WTC11 (cell line): Measurements from ENCODE around the gene GPR158.

Experiments used
- E2F1 ChIP-seq: sonication (generic); formaldehyde crosslinking; IDR thresholded peaks from 2 replicates; pipeline ENCODE4 v1.8.0; 2022; ENCODE audit warnings: mild to moderate bottlenecking, missing genetic modification reagents
- FOXK1 ChIP-seq: sonication (generic); formaldehyde crosslinking; IDR thresholded peaks from 2 replicates; pipeline ENCODE4 v1.8.0; 2022; ENCODE audit warnings: mild to moderate bottlenecking, moderate library complexity, missing genetic modification reagents
- KAT7 ChIP-seq: sonication (generic); formaldehyde crosslinking; IDR thresholded peaks from 2 replicates; pipeline ENCODE4 v1.8.1; 2023; ENCODE audit warnings: missing genetic modification reagents, mild to moderate bottlenecking, borderline replicate concordance
- MLX ChIP-seq: sonication (generic); formaldehyde crosslinking; IDR thresholded peaks from 2 replicates; pipeline ENCODE4 v1.8.1; 2023; ENCODE audit warnings: mild to moderate bottlenecking, missing genetic modification reagents, moderate library complexity
- MXD4 ChIP-seq: fragments of 250-450 bp; sonication (Bioruptor Pico); IDR thresholded peaks from 2 replicates; pipeline ENCODE4 v1.8.0; 2021; ENCODE audit warnings: mild to moderate bottlenecking, moderate library complexity, borderline replicate concordance
- NFYB ChIP-seq: sonication (generic); formaldehyde crosslinking; conservative IDR thresholded peaks from 2 replicates; pipeline ENCODE4 v1.8.0; 2022; ENCODE audit warnings: low read depth, missing genetic modification reagents
- SP1 ChIP-seq: sonication (generic); formaldehyde crosslinking; conservative IDR thresholded peaks from 2 replicates; pipeline ENCODE4 v1.8.1; 2022; ENCODE audit warnings: missing genetic modification reagents
- ZNF232 ChIP-seq: sonication (generic); formaldehyde crosslinking; IDR thresholded peaks from 2 replicates; pipeline ENCODE4 v1.8.0; 2022; ENCODE audit warnings: mild to moderate bottlenecking, missing genetic modification reagents
- TF ChIP-seq, protein P1 (sequence below): fragments of 200-600 bp; IDR thresholded peaks from 2 replicates; pipeline ENCODE4 v1.8.0; 2022; ENCODE audit warnings: antibody characterized with exemption
- TF ChIP-seq, protein P2 (sequence below): sonication (generic); formaldehyde crosslinking; IDR thresholded peaks from 2 replicates; pipeline ENCODE4 v1.8.1; 2022; ENCODE audit warnings: missing genetic modification reagents, borderline replicate concordance
- TF ChIP-seq, protein P3 (sequence below): sonication (generic); formaldehyde crosslinking; IDR thresholded peaks from 2 replicates; pipeline ENCODE4 v1.8.1; 2023; ENCODE audit warnings: mild to moderate bottlenecking, missing genetic modification reagents, moderate library complexity
- TF ChIP-seq, protein P4 (sequence below): sonication (generic); formaldehyde crosslinking; IDR thresholded peaks from 2 replicates; pipeline ENCODE4 v1.8.0; 2022; ENCODE audit warnings: mild to moderate bottlenecking, missing genetic modification reagents

- TF ChIP-seq, protein P1, sequence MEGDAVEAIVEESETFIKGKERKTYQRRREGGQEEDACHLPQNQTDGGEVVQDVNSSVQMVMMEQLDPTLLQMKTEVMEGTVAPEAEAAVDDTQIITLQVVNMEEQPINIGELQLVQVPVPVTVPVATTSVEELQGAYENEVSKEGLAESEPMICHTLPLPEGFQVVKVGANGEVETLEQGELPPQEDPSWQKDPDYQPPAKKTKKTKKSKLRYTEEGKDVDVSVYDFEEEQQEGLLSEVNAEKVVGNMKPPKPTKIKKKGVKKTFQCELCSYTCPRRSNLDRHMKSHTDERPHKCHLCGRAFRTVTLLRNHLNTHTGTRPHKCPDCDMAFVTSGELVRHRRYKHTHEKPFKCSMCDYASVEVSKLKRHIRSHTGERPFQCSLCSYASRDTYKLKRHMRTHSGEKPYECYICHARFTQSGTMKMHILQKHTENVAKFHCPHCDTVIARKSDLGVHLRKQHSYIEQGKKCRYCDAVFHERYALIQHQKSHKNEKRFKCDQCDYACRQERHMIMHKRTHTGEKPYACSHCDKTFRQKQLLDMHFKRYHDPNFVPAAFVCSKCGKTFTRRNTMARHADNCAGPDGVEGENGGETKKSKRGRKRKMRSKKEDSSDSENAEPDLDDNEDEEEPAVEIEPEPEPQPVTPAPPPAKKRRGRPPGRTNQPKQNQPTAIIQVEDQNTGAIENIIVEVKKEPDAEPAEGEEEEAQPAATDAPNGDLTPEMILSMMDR: no peak
- TF ChIP-seq MXD4 (CRISPR knock-in tag) (no peak), ZNF232 (CRISPR knock-in tag) (no peak), NFYB (CRISPR knock-in tag) (no peak), KAT7 (CRISPR knock-in tag) (no peak), SP1 (CRISPR knock-in tag) (no peak), FOXK1 (no peak), E2F1 (CRISPR knock-in tag) (no peak), MLX (CRISPR knock-in tag) (no peak)
- TF ChIP-seq, protein P2, sequence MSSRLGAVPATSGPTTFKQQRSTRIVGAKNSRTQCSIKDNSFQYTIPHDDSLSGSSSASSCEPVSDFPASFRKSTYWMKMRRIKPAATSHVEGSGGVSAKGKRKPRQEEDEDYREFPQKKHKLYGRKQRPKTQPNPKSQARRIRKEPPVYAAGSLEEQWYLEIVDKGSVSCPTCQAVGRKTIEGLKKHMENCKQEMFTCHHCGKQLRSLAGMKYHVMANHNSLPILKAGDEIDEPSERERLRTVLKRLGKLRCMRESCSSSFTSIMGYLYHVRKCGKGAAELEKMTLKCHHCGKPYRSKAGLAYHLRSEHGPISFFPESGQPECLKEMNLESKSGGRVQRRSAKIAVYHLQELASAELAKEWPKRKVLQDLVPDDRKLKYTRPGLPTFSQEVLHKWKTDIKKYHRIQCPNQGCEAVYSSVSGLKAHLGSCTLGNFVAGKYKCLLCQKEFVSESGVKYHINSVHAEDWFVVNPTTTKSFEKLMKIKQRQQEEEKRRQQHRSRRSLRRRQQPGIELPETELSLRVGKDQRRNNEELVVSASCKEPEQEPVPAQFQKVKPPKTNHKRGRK (CRISPR knock-in tag): no peak
- TF ChIP-seq, protein P3, sequence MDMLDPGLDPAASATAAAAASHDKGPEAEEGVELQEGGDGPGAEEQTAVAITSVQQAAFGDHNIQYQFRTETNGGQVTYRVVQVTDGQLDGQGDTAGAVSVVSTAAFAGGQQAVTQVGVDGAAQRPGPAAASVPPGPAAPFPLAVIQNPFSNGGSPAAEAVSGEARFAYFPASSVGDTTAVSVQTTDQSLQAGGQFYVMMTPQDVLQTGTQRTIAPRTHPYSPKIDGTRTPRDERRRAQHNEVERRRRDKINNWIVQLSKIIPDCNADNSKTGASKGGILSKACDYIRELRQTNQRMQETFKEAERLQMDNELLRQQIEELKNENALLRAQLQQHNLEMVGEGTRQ (CRISPR knock-in tag): no peak
- TF ChIP-seq, protein P4, sequence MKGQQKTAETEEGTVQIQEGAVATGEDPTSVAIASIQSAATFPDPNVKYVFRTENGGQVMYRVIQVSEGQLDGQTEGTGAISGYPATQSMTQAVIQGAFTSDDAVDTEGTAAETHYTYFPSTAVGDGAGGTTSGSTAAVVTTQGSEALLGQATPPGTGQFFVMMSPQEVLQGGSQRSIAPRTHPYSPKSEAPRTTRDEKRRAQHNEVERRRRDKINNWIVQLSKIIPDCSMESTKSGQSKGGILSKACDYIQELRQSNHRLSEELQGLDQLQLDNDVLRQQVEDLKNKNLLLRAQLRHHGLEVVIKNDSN (CRISPR knock-in tag): no peak
Observed at GRCh38 chr10:25338271-25338670, 163.5 kb downstream of the GPR158 start.
